C4-2B (cell line): Measurements from ENCODE around the gene PLAC8.
A peak's percentile ranks its signal among the peaks of the same experiment; 100 is the strongest.

ENCODE experiments used
- ZFX ChIP-seq: fragments of 450-650 bp; IDR thresholded peaks from 2 replicates; pipeline ENCODE4 v1.6.1; 2017
- TF ChIP-seq, protein P1 (sequence below): fragments of 450-650 bp; conservative IDR thresholded peaks from 2 replicates; pipeline ENCODE4 v1.5.1; 2017; ENCODE audit warnings: mild to moderate bottlenecking

- TF ChIP-seq, protein P1, sequence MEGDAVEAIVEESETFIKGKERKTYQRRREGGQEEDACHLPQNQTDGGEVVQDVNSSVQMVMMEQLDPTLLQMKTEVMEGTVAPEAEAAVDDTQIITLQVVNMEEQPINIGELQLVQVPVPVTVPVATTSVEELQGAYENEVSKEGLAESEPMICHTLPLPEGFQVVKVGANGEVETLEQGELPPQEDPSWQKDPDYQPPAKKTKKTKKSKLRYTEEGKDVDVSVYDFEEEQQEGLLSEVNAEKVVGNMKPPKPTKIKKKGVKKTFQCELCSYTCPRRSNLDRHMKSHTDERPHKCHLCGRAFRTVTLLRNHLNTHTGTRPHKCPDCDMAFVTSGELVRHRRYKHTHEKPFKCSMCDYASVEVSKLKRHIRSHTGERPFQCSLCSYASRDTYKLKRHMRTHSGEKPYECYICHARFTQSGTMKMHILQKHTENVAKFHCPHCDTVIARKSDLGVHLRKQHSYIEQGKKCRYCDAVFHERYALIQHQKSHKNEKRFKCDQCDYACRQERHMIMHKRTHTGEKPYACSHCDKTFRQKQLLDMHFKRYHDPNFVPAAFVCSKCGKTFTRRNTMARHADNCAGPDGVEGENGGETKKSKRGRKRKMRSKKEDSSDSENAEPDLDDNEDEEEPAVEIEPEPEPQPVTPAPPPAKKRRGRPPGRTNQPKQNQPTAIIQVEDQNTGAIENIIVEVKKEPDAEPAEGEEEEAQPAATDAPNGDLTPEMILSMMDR, result peak; percentile 53
- TF ChIP-seq ZFX, result no peak
These were observed 59.6 kb downstream of the PLAC8 start for GRCh38 chr4:83054928-83055327.
